Prostate gland (tissue), 2 donors: ENCODE results near the gene ZNF770.

Experiments
- POLR2AphosphoS5 ChIP-seq: sonication (generic); formaldehyde crosslinking; IDR thresholded peaks from one replicate; pipeline ENCODE4 v1.6.1; 2017; ENCODE audit warnings: antibody characterized with exemption
- TF ChIP-seq, protein P1 (sequence below), 4 experiments: fragments of 200-600 bp in 2 of 4; fragments of 450-650 bp in 2 of 4; sonication (generic) in 2 of 4; IDR thresholded peaks; 1 replicate in 3 of 4; 2 replicates in 1 of 4; pipeline ENCODE4 v1.5.1; 2016 to 2019; ENCODE audit warnings: antibody characterized with exemption in 4 of 4, mild to moderate bottlenecking in 2 of 4, moderate library complexity in 2 of 4

DNA sequence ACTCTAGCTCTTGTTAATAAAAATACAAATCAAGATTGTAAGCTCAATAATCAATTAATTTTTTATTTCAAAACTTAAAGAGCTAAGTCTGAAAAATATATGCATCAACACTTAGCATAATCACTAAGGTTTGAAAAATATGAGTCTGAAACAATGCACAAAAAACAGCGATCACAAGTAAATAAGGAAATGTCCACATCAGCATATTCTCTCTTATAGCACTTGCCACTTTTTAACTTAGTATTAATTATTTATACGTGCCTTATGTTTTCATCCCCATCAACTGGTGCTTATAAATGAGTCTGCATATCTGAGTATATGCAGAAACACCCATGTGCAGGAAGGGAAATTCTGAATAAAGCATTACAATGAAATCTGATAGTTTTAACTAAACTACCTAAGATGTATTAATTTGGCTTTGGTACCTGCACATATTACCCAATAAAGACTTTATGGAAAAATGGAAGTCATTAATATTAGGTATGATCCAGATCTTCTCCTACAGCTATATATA is 46.8 kb downstream of the ZNF770 start:
- no peak for TF ChIP-seq POLR2AphosphoS5
- TF ChIP-seq, protein P1, sequence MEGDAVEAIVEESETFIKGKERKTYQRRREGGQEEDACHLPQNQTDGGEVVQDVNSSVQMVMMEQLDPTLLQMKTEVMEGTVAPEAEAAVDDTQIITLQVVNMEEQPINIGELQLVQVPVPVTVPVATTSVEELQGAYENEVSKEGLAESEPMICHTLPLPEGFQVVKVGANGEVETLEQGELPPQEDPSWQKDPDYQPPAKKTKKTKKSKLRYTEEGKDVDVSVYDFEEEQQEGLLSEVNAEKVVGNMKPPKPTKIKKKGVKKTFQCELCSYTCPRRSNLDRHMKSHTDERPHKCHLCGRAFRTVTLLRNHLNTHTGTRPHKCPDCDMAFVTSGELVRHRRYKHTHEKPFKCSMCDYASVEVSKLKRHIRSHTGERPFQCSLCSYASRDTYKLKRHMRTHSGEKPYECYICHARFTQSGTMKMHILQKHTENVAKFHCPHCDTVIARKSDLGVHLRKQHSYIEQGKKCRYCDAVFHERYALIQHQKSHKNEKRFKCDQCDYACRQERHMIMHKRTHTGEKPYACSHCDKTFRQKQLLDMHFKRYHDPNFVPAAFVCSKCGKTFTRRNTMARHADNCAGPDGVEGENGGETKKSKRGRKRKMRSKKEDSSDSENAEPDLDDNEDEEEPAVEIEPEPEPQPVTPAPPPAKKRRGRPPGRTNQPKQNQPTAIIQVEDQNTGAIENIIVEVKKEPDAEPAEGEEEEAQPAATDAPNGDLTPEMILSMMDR (IDR thresholded peaks at IDR 0.05) = no peak
